ENCODE measurements around the gene MMEL1. TPM values are rescaled to one million over a fixed set of nuclear protein-coding genes. Genes with fewer than 3 reads are reported as not detected.

The MMEL1 gene
- total and polyA plus RNA-seq, 2 donors (not counting 3 experiments of a cell fraction or from before 2014, with no cell fraction given) = 1.1 to 1.2 TPM

GRCh38 chr1:2594641-2595131 lies 38.1 kb downstream of the MMEL1 start:
- POLR2A ChIA-PET = no interaction called here

More at GRCh38 chr1:2594641-2595131, 38.1 kb downstream of the MMEL1 start:
- H3K4me2 ChIP-seq (ENCODE audit: insufficient read depth, low read length) = no peak overlapping the region
- H3K9ac ChIP-seq (replicated peaks; ENCODE audit: extremely low read depth, insufficient read depth, low read length) = no peak overlapping the region
- H2AFZ ChIP-seq (ENCODE audit: low read depth, low read length) = peak overlapping the region; percentile 94
- FAIRE-seq (no peak), DNase-seq (ENCODE audit: low read depth, low spot score) (no peak)
- H3K4me3 ChIP-seq (replicated peaks in 1 of 3; ENCODE audit: insufficient read depth in 1 of 3, low read depth in 1 of 3, low read length in 3 of 3) = no peak overlapping the region
- no peak for TF ChIP-seq JUN (IDR thresholded peaks at IDR 0.05; ENCODE audit: borderline replicate concordance, insufficient read depth, insufficient read length, low read depth)
- no peak for TF ChIP-seq POLR2A (IDR thresholded peaks at IDR 0.05; ENCODE audit: low read depth, low read length)
- no peak for TF ChIP-seq GATA2 (IDR thresholded peaks at IDR 0.05; ENCODE audit: insufficient read depth, insufficient read length, low read depth, low read length)
- TF ChIP-seq FOS (IDR thresholded peaks at IDR 0.05; ENCODE audit: borderline replicate concordance, insufficient read depth, low read length) = no peak
- TF ChIP-seq MYC (IDR thresholded peaks at IDR 0.05; ENCODE audit: low read depth, low read length) = no peak
- TF ChIP-seq EZH2 (IDR thresholded peaks at IDR 0.05; ENCODE audit: borderline replicate concordance, low read depth, low read length, severe bottlenecking) = no peak
- TF ChIP-seq CTCF (IDR thresholded peaks at IDR 0.05; ENCODE audit: extremely low read depth in 1 of 2, insufficient read depth in 1 of 2, low read depth in 1 of 2, low read length in 2 of 2) = no peak
- no peak for TF ChIP-seq MAX (IDR thresholded peaks at IDR 0.05; ENCODE audit: insufficient read depth, insufficient read length)
- no peak overlapping the region for H3K27ac ChIP-seq (ENCODE audit: insufficient read depth, low read depth, low read length)
- H3K9me3 ChIP-seq (replicated peaks; ENCODE audit: control insufficient read depth, insufficient read depth, low read length) = no peaks in the 10 kb centered on the region
- no TSS peak for BruUV-seq (replicated peaks)
- H3K9me1 ChIP-seq (replicated peaks; ENCODE audit: control insufficient read depth, extremely low read depth, insufficient read depth, low read length) = no peaks in the 10 kb centered on the region
- H3K36me3 ChIP-seq (ENCODE audit: control insufficient read depth in 2 of 2, extremely low read depth in 1 of 2, insufficient read depth in 2 of 2, low read length in 2 of 2) = no peaks in the 10 kb centered on the region
- dilution Hi-C loops (cut with MboI; ENCODE audit: extremely low pct_ligation_motif_present, low sequenced_read_pairs) (no loop called here), intact Hi-C loops (cut with micrococcal nuclease) (no loop called here)
- no peaks in the 10 kb centered on the region for H3K27me3 ChIP-seq (ENCODE audit: control insufficient read depth in 2 of 2, insufficient read depth in 2 of 2, low read length in 2 of 2)
- no peaks in the 10 kb centered on the region for H4K20me1 ChIP-seq (replicated peaks; ENCODE audit: control insufficient read depth, extremely low read depth, insufficient read depth, low read length)
- no peaks in the 10 kb centered on the region for H3K79me2 ChIP-seq (ENCODE audit: control insufficient read depth, insufficient read depth, low read length)
- H3K4me1 ChIP-seq (ENCODE audit: control insufficient read depth, extremely low read depth, insufficient read depth, low read length) = peaks cover 8% of the 10 kb centered on the region
- CTCF ChIA-PET = no interaction called here

Measured in endothelial cell of umbilical vein (primary cell).